ENCODE data around the gene DDX17. TPM values are rescaled to one million over a fixed set of nuclear protein-coding genes. Genes with fewer than 3 reads are reported as not detected.

The DDX17 gene
- total RNA-seq, 1 experiment from 2014 or later = 322 TPM

- no peak overlapping the region for H3K4me3 Mint-ChIP-seq (ENCODE audit: unreplicated experiment)
- CTCF ChIA-PET = interaction anchor here (0.8 kb wide), 1 partner anchor 44 kb away, joined by 4 read pairs; no protein-coding TSS in a partner anchor
Observed at GRCh38 chr22:38510416-38510970, 4.4 kb upstream of the DDX17 start.

GRCh38 chr22:38505541-38506117 lies 482 bp downstream of the DDX17 start:
- intact Hi-C loops (cut with micrococcal nuclease) = loop anchor here (10.0 kb wide), 1 partner anchor 149 kb away; the partner anchor contains the start of genes CBY1 and FAM227A
- Mint-ChIP-seq H3K27me3 (ENCODE audit: insufficient read depth, unreplicated experiment) (no peaks in the 10 kb centered on the region), H3K4me3 (ENCODE audit: unreplicated experiment) (peak overlapping the region; percentile 81), H3K4me1 (ENCODE audit: insufficient read depth, unreplicated experiment) (peaks cover 24% of the 10 kb centered on the region), H3K27ac (ENCODE audit: low read depth, unreplicated experiment) (peak overlapping the region; percentile 99), H3K36me3 (ENCODE audit: insufficient read depth, unreplicated experiment) (peaks cover 50% of the 10 kb centered on the region), H3K9me3 (ENCODE audit: unreplicated experiment) (no peaks in the 10 kb centered on the region)
- ChIA-PET POLR2A (no interaction called here), CTCF (no interaction called here)
- TF ChIP-seq CTCF (IDR thresholded peaks at IDR 0.05; ENCODE audit: unreplicated experiment) = no peak
- peak; percentile 62 for DNase-seq (ENCODE audit: unreplicated experiment)
- BruUV-seq (replicated peaks) = no TSS peak

More at GRCh38 chr22:38510416-38510970, 4.4 kb upstream of the DDX17 start:
- H3K4me1 Mint-ChIP-seq (ENCODE audit: insufficient read depth, unreplicated experiment) = peaks cover 5% of the 10 kb centered on the region
- TF ChIP-seq CTCF (IDR thresholded peaks at IDR 0.05; ENCODE audit: unreplicated experiment) = no peak
- DNase-seq (ENCODE audit: unreplicated experiment) = no peak
- no peaks in the 10 kb centered on the region for H3K27me3 Mint-ChIP-seq (ENCODE audit: insufficient read depth, unreplicated experiment)
- H3K9me3 Mint-ChIP-seq (ENCODE audit: unreplicated experiment) = no peaks in the 10 kb centered on the region
- POLR2A ChIA-PET = interaction anchor here (0.6 to 1.0 kb wide), 2 partner anchors 12 to 344 kb away, joined by 3 read pairs; no protein-coding TSS in a partner anchor
- intact Hi-C loops (cut with micrococcal nuclease) = no loop called here
- no TSS peak for BruUV-seq (replicated peaks)
- peaks cover 6% of the 10 kb centered on the region for H3K36me3 Mint-ChIP-seq (ENCODE audit: insufficient read depth, unreplicated experiment)
- H3K27ac Mint-ChIP-seq (ENCODE audit: low read depth, unreplicated experiment) = no peak overlapping the region

- DNase-seq (ENCODE audit: unreplicated experiment) = peak; percentile 51
- peaks cover 57% of the 10 kb centered on the region for H3K36me3 Mint-ChIP-seq (ENCODE audit: insufficient read depth, unreplicated experiment)
- peak overlapping the region; percentile 99 for H3K27ac Mint-ChIP-seq (ENCODE audit: low read depth, unreplicated experiment)
- ChIA-PET POLR2A (interaction anchor here (0.9 to 1.4 kb wide), 2 partner anchors 10 to 16 kb away, joined by 3 read pairs; no protein-coding TSS in a partner anchor), CTCF (no interaction called here)
- peaks cover 24% of the 10 kb centered on the region for H3K4me1 Mint-ChIP-seq (ENCODE audit: insufficient read depth, unreplicated experiment)
- intact Hi-C loops (cut with micrococcal nuclease) = loop anchor here (5.0 to 10.0 kb wide), 3 partner anchors 67 to 150 kb away; partner anchors contain the start of genes CBY1, DMC1 and FAM227A
- no TSS peak for BruUV-seq (replicated peaks)
- TF ChIP-seq CTCF (IDR thresholded peaks at IDR 0.05; ENCODE audit: unreplicated experiment) = no peak
- peak overlapping the region; percentile 81 for H3K4me3 Mint-ChIP-seq (ENCODE audit: unreplicated experiment)
- H3K9me3 Mint-ChIP-seq (ENCODE audit: unreplicated experiment) = no peaks in the 10 kb centered on the region
- H3K27me3 Mint-ChIP-seq (ENCODE audit: insufficient read depth, unreplicated experiment) = no peaks in the 10 kb centered on the region
Observed at GRCh38 chr22:38504731-38505540, 1.2 kb downstream of the DDX17 start.

- no peak for TF ChIP-seq CTCF (IDR thresholded peaks at IDR 0.05; ENCODE audit: unreplicated experiment)
- Mint-ChIP-seq H3K27me3 (ENCODE audit: insufficient read depth, unreplicated experiment) (no peaks in the 10 kb centered on the region), H3K4me3 (ENCODE audit: unreplicated experiment) (peak overlapping the region; percentile 81), H3K27ac (ENCODE audit: low read depth, unreplicated experiment) (no peak overlapping the region), H3K4me1 (ENCODE audit: insufficient read depth, unreplicated experiment) (peaks cover 24% of the 10 kb centered on the region), H3K36me3 (ENCODE audit: insufficient read depth, unreplicated experiment) (peaks cover 76% of the 10 kb centered on the region), H3K9me3 (ENCODE audit: unreplicated experiment) (no peaks in the 10 kb centered on the region)
- ChIA-PET CTCF (interaction anchor here (0.7 to 1.2 kb wide), 2 partner anchors 10 to 61 kb away, joined by 3 to 10 read pairs; no protein-coding TSS in a partner anchor), POLR2A (interaction anchor here (0.6 to 2.5 kb wide), 7 partner anchors 14 to 168 kb away, joined by 3 to 12 read pairs (median 4); no protein-coding TSS in a partner anchor)
- intact Hi-C loops (cut with micrococcal nuclease) = loop anchor here (5.0 to 10.0 kb wide), 3 partner anchors 69 to 152 kb away; partner anchors contain the start of genes CBY1, DMC1 and FAM227A
- no peak for DNase-seq (ENCODE audit: unreplicated experiment)
- no TSS peak for BruUV-seq (replicated peaks)
Observed at GRCh38 chr22:38503021-38503420, 3.1 kb downstream of the DDX17 start.
